HEK293 (cell line): ENCODE measurements around the gene ATP6V0E2.

ENCODE experiments used
- CTCF ChIA-PET: fragments of 350-600 bp; formaldehyde crosslinking; extraction: SDS; loops from one replicate; lab custom pipeline; 2021; ENCODE audit warnings: antibody characterized with exemption; lab: Yijun Ruan, JAX
- POLR2A ChIA-PET: fragments of 300-600 bp; formaldehyde crosslinking; extraction: SDS; loops from one replicate; lab custom pipeline; 2020; ENCODE audit warnings: antibody characterized with exemption, inconsistent platforms; lab: Yijun Ruan, JAX
- H3K27ac ChIP-seq: fragments of 200-500 bp; sonication (Bioruptor generic); 2 replicates; pipeline ENCODE4 v1.5.1; 2014; ENCODE audit warnings: low read depth, low read length, control low read depth, inconsistent platforms; ENCODE audit errors: extremely low read depth
- H3K36me3 ChIP-seq, 2 experiments: fragments of 200-500 bp in 1 of 2; sonication (Bioruptor generic) in 1 of 2; 1 replicate in 1 of 2; 2 replicates in 1 of 2; pipeline ENCODE4 v1.5.1; 2014 to 2017; ENCODE audit warnings: inconsistent platforms in 2 of 2, low read length in 2 of 2; ENCODE audit not compliant: control insufficient read depth in 2 of 2, insufficient read depth in 1 of 2
- H3K4me1 ChIP-seq: fragments of 200-500 bp; sonication (Bioruptor generic); 2 replicates; pipeline ENCODE4 v1.5.1; 2014; ENCODE audit warnings: mild to moderate bottlenecking, low read length, inconsistent platforms; ENCODE audit not compliant: control insufficient read depth, insufficient read depth
- H3K4me3 ChIP-seq: 2 replicates; pipeline ENCODE4 v1.5.1; 2011; ENCODE audit warnings: low read depth, mild to moderate bottlenecking, control low read depth, low read length, moderate library complexity
- H3K9me3 ChIP-seq: fragments of 200-500 bp; sonication (Bioruptor generic); 2 replicates; pipeline ENCODE4 v1.5.1; 2014; ENCODE audit warnings: low read depth, low read length, inconsistent platforms; ENCODE audit not compliant: control insufficient read depth, insufficient read depth
- BCL11B ChIP-seq: fragments of 450-650 bp; formaldehyde crosslinking; IDR thresholded peaks from 2 replicates; pipeline ENCODE4 v1.5.1; 2016; ENCODE audit warnings: low read depth, missing biosample characterization, missing genetic modification characterization
- BCL6B ChIP-seq: fragments of 450-650 bp; formaldehyde crosslinking; IDR thresholded peaks from 2 replicates; pipeline ENCODE4 v1.5.1; 2017; ENCODE audit warnings: missing biosample characterization, missing genetic modification characterization
- IKZF3 ChIP-seq: fragments of 450-650 bp; IDR thresholded peaks from 2 replicates; pipeline ENCODE4 v1.5.0; 2018; ENCODE audit warnings: missing biosample characterization, mild to moderate bottlenecking, missing genetic modification characterization, moderate library complexity
- KLF10 ChIP-seq: fragments of 450-650 bp; IDR thresholded peaks from 2 replicates; pipeline ENCODE4 v1.5.1; 2018; ENCODE audit warnings: missing biosample characterization, mild to moderate bottlenecking, missing genetic modification characterization
- PRDM1 ChIP-seq: fragments of 450-650 bp; formaldehyde crosslinking; IDR thresholded peaks from 2 replicates; pipeline ENCODE4; 2016; ENCODE audit warnings: missing biosample characterization, missing genetic modification characterization
- PRDM2 ChIP-seq: fragments of 450-650 bp; formaldehyde crosslinking; IDR thresholded peaks from 2 replicates; pipeline ENCODE4 v1.5.1; 2016; ENCODE audit warnings: missing biosample characterization, missing genetic modification characterization, borderline replicate concordance
- RBAK ChIP-seq: fragments of 450-650 bp; formaldehyde crosslinking; IDR thresholded peaks from 2 replicates; pipeline ENCODE4 v1.5.1; 2016; ENCODE audit warnings: missing biosample characterization, missing genetic modification characterization
- SCRT1 ChIP-seq: fragments of 450-650 bp; formaldehyde crosslinking; IDR thresholded peaks from 2 replicates; pipeline ENCODE4 v1.5.1; 2016; ENCODE audit warnings: missing biosample characterization, missing genetic modification characterization, borderline replicate concordance
- ZBTB17 ChIP-seq: fragments of 450-650 bp; formaldehyde crosslinking; IDR thresholded peaks from 2 replicates; pipeline ENCODE4 v1.5.1; 2016; ENCODE audit warnings: missing biosample characterization, missing genetic modification characterization
- ZBTB8A ChIP-seq: fragments of 450-650 bp; formaldehyde crosslinking; IDR thresholded peaks from 2 replicates; pipeline ENCODE4 v1.5.1; 2016; ENCODE audit warnings: missing biosample characterization, missing genetic modification characterization
- ZEB2 ChIP-seq: fragments of 450-650 bp; formaldehyde crosslinking; IDR thresholded peaks from 2 replicates; pipeline ENCODE4 v1.5.1; 2016; ENCODE audit warnings: missing biosample characterization, missing genetic modification characterization
- ZFP3 ChIP-seq: fragments of 450-650 bp; formaldehyde crosslinking; IDR thresholded peaks from 2 replicates; pipeline ENCODE4 v1.5.1; 2016; ENCODE audit warnings: low read depth, missing biosample characterization, missing genetic modification characterization
- ZNF138 ChIP-seq: fragments of 450-650 bp; formaldehyde crosslinking; IDR thresholded peaks from 2 replicates; pipeline ENCODE4 v1.5.1; 2016; ENCODE audit warnings: missing biosample characterization, missing genetic modification characterization, borderline replicate concordance
- ZNF140 ChIP-seq: fragments of 450-650 bp; formaldehyde crosslinking; IDR thresholded peaks from 2 replicates; pipeline ENCODE4 v1.5.1; 2016; ENCODE audit warnings: missing biosample characterization, missing genetic modification characterization
- ZNF16 ChIP-seq: fragments of 450-650 bp; formaldehyde crosslinking; IDR thresholded peaks from 2 replicates; pipeline ENCODE4 v1.5.1; 2016; ENCODE audit warnings: low read depth, missing biosample characterization, missing genetic modification characterization
- ZNF202 ChIP-seq: fragments of 450-650 bp; formaldehyde crosslinking; IDR thresholded peaks from 2 replicates; pipeline ENCODE4 v1.5.1; 2016; ENCODE audit warnings: missing biosample characterization, missing genetic modification characterization, borderline replicate concordance
- ZNF223 ChIP-seq: fragments of 450-650 bp; formaldehyde crosslinking; IDR thresholded peaks from 2 replicates; pipeline ENCODE4 v1.5.1; 2016; ENCODE audit warnings: missing biosample characterization, missing genetic modification characterization
- ZNF23 ChIP-seq: fragments of 450-650 bp; formaldehyde crosslinking; IDR thresholded peaks from 2 replicates; pipeline ENCODE4 v1.5.1; 2016; ENCODE audit warnings: missing biosample characterization, missing genetic modification characterization, borderline replicate concordance
- ZNF239 ChIP-seq: fragments of 450-650 bp; formaldehyde crosslinking; IDR thresholded peaks from 2 replicates; pipeline ENCODE4 v1.5.1; 2016; ENCODE audit warnings: missing biosample characterization, missing genetic modification characterization
- ZNF280D ChIP-seq: fragments of 450-650 bp; formaldehyde crosslinking; IDR thresholded peaks from 2 replicates; pipeline ENCODE4 v1.5.1; 2016; ENCODE audit warnings: missing biosample characterization, missing genetic modification characterization
- ZNF302 ChIP-seq: fragments of 450-650 bp; formaldehyde crosslinking; IDR thresholded peaks from 2 replicates; pipeline ENCODE4 v1.5.1; 2016; ENCODE audit warnings: missing biosample characterization, missing genetic modification characterization, low read depth
- ZNF350 ChIP-seq: fragments of 450-650 bp; formaldehyde crosslinking; IDR thresholded peaks from 2 replicates; pipeline ENCODE4 v1.5.0; 2017; ENCODE audit warnings: missing biosample characterization, mild to moderate bottlenecking, missing genetic modification characterization
- ZNF37A ChIP-seq: fragments of 450-650 bp; IDR thresholded peaks from 2 replicates; pipeline ENCODE4 v1.5.1; 2018; ENCODE audit warnings: missing biosample characterization, missing genetic modification characterization
- ZNF473 ChIP-seq: fragments of 450-650 bp; formaldehyde crosslinking; IDR thresholded peaks from 2 replicates; pipeline ENCODE4 v1.5.1; 2017; ENCODE audit warnings: missing biosample characterization, missing genetic modification characterization
- ZNF621 ChIP-seq: fragments of 450-650 bp; formaldehyde crosslinking; IDR thresholded peaks from 2 replicates; pipeline ENCODE4 v1.5.1; 2017; ENCODE audit warnings: missing biosample characterization, missing genetic modification characterization
- ZNF645 ChIP-seq: fragments of 450-650 bp; formaldehyde crosslinking; IDR thresholded peaks from 2 replicates; pipeline ENCODE4; 2016; ENCODE audit warnings: missing biosample characterization, missing genetic modification characterization
- ZNF791 ChIP-seq: fragments of 450-650 bp; formaldehyde crosslinking; IDR thresholded peaks from 2 replicates; pipeline ENCODE4 v1.5.1; 2016; ENCODE audit warnings: missing biosample characterization, missing genetic modification characterization

ATP6V0E2 gene

GRCh38 chr7:149873074-149873969 lies at the start of gene ATP6V0E2:
TSS of gene ATP6V0E2 (plus strand) at chr7:149873969. CDS start at chr7:149874066, 97 bp downstream.
- H3K4me1 ChIP-seq: no peaks in the 10 kb centered on the region
- ChIA-PET POLR2A (no interaction called here), CTCF (interaction anchor here (0.7 kb wide), 1 partner anchor 100 kb away, joined by 4 read pairs; no protein-coding TSS in a partner anchor)
- no peaks in the 10 kb centered on the region for H3K9me3 ChIP-seq
- peak within 1 kb of the TSS; percentile 61 for H3K4me3 ChIP-seq
- H3K27ac ChIP-seq: peak within 1 kb of the TSS; percentile 44; the same call in 1 of the 2 replicates
- peaks cover 0 to 67% of the 10 kb centered on the region in 2 experiments; a peak in 1 of 3 replicates for H3K36me3 ChIP-seq
- no peak for TF ChIP-seq ZNF138 (tag by site-specific recombination)
- TF ChIP-seq ZNF280D: no peak
- TF ChIP-seq ZNF202 (tag by site-specific recombination): no peak
- no peak for TF ChIP-seq ZFP3
- TF ChIP-seq ZNF350: no peak
- 0 out of 2 replicates have a peak, but pooled peaks have one; percentile 93 for TF ChIP-seq ZBTB8A
- no peak for TF ChIP-seq ZNF16 (tag by site-specific recombination)
- no peak for TF ChIP-seq ZNF791 (tag by site-specific recombination)
- TF ChIP-seq ZNF645 (tag by site-specific recombination): no peak
- TF ChIP-seq RBAK (tag by site-specific recombination): no peak
- no peak; the same call in 1 of the 2 replicates for TF ChIP-seq ZEB2 (tag by site-specific recombination)
- no peak for TF ChIP-seq ZNF302 (tag by site-specific recombination)
- no peak for TF ChIP-seq BCL6B
- TF ChIP-seq IKZF3: peak; percentile 47
- TF ChIP-seq ZNF621: no peak
- no peak for TF ChIP-seq ZNF140 (tag by site-specific recombination)
- no peak for TF ChIP-seq ZNF37A (tag by site-specific recombination)
- no peak for TF ChIP-seq ZBTB17 (tag by site-specific recombination)
- TF ChIP-seq BCL11B (tag by site-specific recombination): no peak; the same call in 1 of the 2 replicates
- no peak for TF ChIP-seq PRDM1 (tag by site-specific recombination)
- no peak for TF ChIP-seq PRDM2 (tag by site-specific recombination)
- TF ChIP-seq ZNF223 (tag by site-specific recombination): no peak
- peak; percentile 78 for TF ChIP-seq KLF10 (tag by site-specific recombination)
- no peak for TF ChIP-seq ZNF239 (tag by site-specific recombination)
- no peak for TF ChIP-seq SCRT1 (tag by site-specific recombination)
- TF ChIP-seq ZNF473 (tag by site-specific recombination): no peak
- TF ChIP-seq ZNF23 (tag by site-specific recombination): no peak
